PC-9 (cell line): ENCODE results near the gene CDH12.
"Not testable (repeated sequence)": the region's sequence is repeated elsewhere in the genome, so short reads cannot be mapped to it uniquely, and the experiment has no call there.

ENCODE experiments used
- EZH2 ChIP-seq: fragments of 200-600 bp; sonication (generic); IDR thresholded peaks from 2 replicates; pipeline ENCODE4 v1.8.0; 2017; ENCODE audit warnings: antibody characterized with exemption, low read depth
- TF ChIP-seq, protein P1 (sequence below): fragments of 200-600 bp; sonication (generic); conservative IDR thresholded peaks from 2 replicates; pipeline ENCODE4 v1.6.1; 2017; ENCODE audit warnings: mixed run types, antibody characterized with exemption, mild to moderate bottlenecking, moderate library complexity

DNA sequence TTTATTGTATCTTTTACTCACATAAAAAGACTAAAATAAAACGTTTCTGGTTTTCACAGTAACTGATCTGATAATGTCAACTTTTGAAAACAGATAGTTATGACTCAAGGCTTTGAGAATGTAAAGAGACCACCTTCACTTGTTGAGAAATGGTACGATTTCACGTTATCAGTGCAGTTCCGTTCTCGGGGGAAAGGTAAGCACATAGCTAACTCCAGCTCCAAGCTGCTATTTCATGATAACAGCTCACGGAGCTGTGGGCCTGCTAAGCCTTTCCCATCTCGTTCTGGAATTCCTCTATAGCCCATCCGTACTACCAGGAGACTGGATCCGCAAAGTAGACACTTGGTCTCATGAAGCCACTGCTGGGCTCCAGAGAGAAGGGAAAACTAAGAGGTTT is 701.3 kb downstream of the CDH12 start:
- TF ChIP-seq, protein P1, sequence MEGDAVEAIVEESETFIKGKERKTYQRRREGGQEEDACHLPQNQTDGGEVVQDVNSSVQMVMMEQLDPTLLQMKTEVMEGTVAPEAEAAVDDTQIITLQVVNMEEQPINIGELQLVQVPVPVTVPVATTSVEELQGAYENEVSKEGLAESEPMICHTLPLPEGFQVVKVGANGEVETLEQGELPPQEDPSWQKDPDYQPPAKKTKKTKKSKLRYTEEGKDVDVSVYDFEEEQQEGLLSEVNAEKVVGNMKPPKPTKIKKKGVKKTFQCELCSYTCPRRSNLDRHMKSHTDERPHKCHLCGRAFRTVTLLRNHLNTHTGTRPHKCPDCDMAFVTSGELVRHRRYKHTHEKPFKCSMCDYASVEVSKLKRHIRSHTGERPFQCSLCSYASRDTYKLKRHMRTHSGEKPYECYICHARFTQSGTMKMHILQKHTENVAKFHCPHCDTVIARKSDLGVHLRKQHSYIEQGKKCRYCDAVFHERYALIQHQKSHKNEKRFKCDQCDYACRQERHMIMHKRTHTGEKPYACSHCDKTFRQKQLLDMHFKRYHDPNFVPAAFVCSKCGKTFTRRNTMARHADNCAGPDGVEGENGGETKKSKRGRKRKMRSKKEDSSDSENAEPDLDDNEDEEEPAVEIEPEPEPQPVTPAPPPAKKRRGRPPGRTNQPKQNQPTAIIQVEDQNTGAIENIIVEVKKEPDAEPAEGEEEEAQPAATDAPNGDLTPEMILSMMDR: not testable (repeated sequence)
- TF ChIP-seq EZH2: not testable (repeated sequence)
